ENCODE measurements around the gene CIAO2B. TPM values are rescaled to one million over a fixed set of nuclear protein-coding genes. Genes with fewer than 3 reads are reported as not detected.
A peak's percentile ranks its signal among the peaks of the same experiment; 100 is the strongest.
"Not testable (repeated sequence)": the region's sequence is repeated elsewhere in the genome, so short reads cannot be mapped to it uniquely, and the experiment has no call there.

Gene CIAO2B
- total RNA-seq, 2 experiments from 2014 or later, result 150 to 162 TPM

DNA sequence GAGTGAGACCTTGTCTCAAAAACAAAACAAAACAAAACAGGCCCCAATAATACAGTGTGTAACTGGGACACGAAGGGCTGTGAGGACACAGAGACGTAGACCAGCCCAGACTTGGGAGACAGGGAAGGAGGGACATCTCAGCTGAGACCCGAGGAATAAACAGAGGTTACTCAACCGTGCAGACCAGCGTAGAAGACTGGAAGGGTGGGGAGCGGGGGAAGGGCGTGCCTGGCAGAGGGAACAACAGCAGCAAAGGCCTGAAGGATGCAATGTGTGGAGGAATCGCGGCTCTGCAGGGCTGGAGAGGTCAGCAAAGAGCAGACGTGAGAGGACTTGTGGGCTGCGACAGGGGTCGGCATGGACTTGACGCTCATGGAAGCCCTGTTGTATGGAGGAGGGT lies 42.5 kb upstream of the CIAO2B start:
- no peak overlapping the region for H3K27ac Mint-ChIP-seq
- DNase-seq (no peak), ATAC-seq (no peak)
- peaks cover 39% of the 10 kb centered on the region for H3K4me1 Mint-ChIP-seq (ENCODE audit: low read depth)
- CTCF ChIA-PET, result interaction anchor here (0.7 to 6.2 kb wide), 24 partner anchors 11 to 207 kb away, joined by 3 to 53 read pairs (median 6); partner anchors contain the start of genes CBFB, CES3, MATCAP1 and NOL3
- H3K9me3 Mint-ChIP-seq, result no peaks in the 10 kb centered on the region
- intact Hi-C loops (cut with micrococcal nuclease), result loop anchor here (5.0 to 10.0 kb wide), 3 partner anchors 126 to 208 kb away; partner anchors contain the start of genes FBXL8, MATCAP1 and TRADD
- H3K36me3 Mint-ChIP-seq (ENCODE audit: low read depth), result no peaks in the 10 kb centered on the region
- peak overlapping the region; percentile 26 for H3K4me3 Mint-ChIP-seq
- H3K27me3 Mint-ChIP-seq, result peaks cover 4% of the 10 kb centered on the region
- TF ChIP-seq CTCF (IDR thresholded peaks at IDR 0.05), result no peak
- POLR2A ChIA-PET, result interaction anchor here (0.6 to 1.1 kb wide), 3 partner anchors 37 to 81 kb away, joined by 3 to 6 read pairs (median 3); no protein-coding TSS in a partner anchor

DNA sequence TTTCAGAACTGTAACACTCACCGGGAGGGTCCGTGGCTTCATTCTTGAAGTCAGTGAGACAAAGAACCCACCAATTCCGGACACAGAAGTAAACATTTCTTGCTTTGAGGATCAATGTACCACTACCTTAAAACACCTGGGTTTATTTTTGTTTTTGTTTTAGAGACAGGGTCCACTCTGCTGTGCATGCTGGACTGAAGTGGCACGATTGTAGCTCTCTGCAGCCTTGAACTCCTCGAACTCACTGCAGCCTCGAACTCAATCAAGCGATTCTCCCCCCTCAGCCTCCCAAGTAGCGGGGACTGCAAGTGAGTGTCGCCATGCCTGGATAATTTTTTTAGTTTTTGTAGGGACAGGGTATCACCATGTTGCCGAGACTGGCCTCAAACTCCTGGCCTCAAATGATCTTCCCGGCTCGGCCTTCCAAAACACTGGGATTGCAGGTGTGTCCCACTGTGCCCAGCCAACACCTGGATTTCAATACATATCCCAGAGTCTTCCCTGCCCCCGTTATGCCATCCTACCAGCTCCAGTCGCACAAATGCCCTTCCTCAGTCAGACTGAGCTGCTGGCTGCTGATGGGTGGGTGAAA lies 41.2 kb upstream of the CIAO2B start:
- no peak for TF ChIP-seq CTCF (IDR thresholded peaks at IDR 0.05)
- intact Hi-C loops (cut with micrococcal nuclease), result loop anchor here (5.0 to 10.0 kb wide), 3 partner anchors 127 to 209 kb away; partner anchors contain the start of genes FBXL8, MATCAP1 and TRADD
- ATAC-seq, result no peak
- POLR2A ChIA-PET, result interaction anchor here (0.9 to 1.1 kb wide), 4 partner anchors 10 to 80 kb away, joined by 3 to 6 read pairs (median 4); no protein-coding TSS in a partner anchor
- H3K27ac Mint-ChIP-seq, result peak overlapping the region; percentile 58
- H3K4me3 Mint-ChIP-seq, result peak overlapping the region; percentile 72
- no peaks in the 10 kb centered on the region for H3K9me3 Mint-ChIP-seq
- no peaks in the 10 kb centered on the region for H3K36me3 Mint-ChIP-seq (ENCODE audit: low read depth)
- H3K27me3 Mint-ChIP-seq, result peaks cover 4% of the 10 kb centered on the region
- CTCF ChIA-PET, result interaction anchor here (0.8 to 6.2 kb wide), 19 partner anchors 8 to 452 kb away, joined by 3 to 53 read pairs (median 6); partner anchors contain the start of genes CES3 and NOL3
- no peak for DNase-seq
- H3K4me1 Mint-ChIP-seq (ENCODE audit: low read depth), result peaks cover 34% of the 10 kb centered on the region

DNA sequence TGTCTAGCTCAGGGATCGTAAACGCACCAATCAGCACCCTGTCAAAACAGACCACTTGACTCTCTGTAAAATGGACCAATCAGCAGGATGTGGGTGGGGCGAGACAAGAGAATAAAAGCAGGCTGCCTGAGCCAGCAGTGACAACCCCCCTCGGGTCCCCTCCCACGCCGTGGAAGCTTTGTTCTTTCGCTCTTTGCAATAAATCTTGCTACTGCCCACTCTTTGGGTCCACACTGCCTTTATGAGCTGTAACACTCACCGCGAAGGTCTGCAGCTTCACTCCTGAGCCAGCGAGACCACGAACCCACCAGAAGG lies 40.7 kb upstream of the CIAO2B start:
- intact Hi-C loops (cut with micrococcal nuclease), result loop anchor here (5.0 to 10.0 kb wide), 3 partner anchors 127 to 210 kb away; partner anchors contain the start of genes FBXL8, MATCAP1 and TRADD
- Mint-ChIP-seq H3K4me3 (peak overlapping the region; percentile 72), H3K4me1 (ENCODE audit: low read depth) (peaks cover 31% of the 10 kb centered on the region), H3K27ac (peak overlapping the region; percentile 58)
- ChIA-PET CTCF (interaction anchor here (1.1 to 6.2 kb wide), 12 partner anchors 9 to 453 kb away, joined by 3 to 53 read pairs (median 8); partner anchors contain the start of gene CES3), POLR2A (interaction anchor here (1.0 to 1.1 kb wide), 2 partner anchors 10 to 39 kb away, joined by 3 to 5 read pairs; no protein-coding TSS in a partner anchor)
- not testable (repeated sequence) for H3K36me3 Mint-ChIP-seq (ENCODE audit: low read depth); H3K27me3 Mint-ChIP-seq; ATAC-seq; H3K9me3 Mint-ChIP-seq
- DNase-seq, result peak; percentile 82

DNA sequence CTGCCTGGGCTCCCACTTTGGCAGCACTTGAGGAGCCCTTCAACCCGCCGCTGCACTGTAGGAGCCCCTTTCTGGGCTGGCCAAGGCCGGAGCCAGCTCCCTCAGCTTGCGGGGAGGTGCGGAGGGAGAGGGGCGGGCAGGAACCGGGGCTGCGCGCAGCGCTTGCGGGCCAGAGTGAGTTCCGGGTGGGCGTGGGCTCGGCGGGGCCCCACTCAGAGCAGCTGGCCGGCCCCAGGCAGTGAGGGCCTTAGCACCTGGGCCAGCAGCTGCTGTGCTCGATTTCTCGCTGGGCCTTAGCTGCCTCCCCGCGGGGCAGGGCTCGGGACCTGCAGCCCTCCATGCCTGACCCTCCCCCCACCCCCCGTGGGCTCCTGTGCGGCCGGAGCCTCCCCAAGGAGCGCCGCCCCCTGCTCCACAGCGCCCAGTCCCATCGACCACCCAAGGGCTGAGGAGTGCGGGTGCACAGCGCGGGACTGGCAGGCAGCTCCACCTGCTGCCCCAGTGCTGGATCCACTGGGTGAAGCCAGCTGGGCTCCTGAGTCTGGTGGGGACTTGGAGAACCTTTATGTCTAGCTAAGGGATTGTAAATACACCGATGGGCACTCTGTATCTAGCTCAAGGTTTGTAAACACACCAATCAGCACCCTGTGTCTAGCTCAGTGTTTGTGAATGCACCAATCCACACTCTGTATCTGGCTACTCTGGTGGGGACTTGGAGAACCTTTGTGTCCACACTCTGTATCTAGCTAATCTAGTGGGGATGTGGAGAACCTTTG lies 40.1 kb upstream of the CIAO2B start:
- not testable (repeated sequence) for H3K27me3 Mint-ChIP-seq; H3K36me3 Mint-ChIP-seq (ENCODE audit: low read depth); DNase-seq; H3K9me3 Mint-ChIP-seq; ATAC-seq
- intact Hi-C loops (cut with micrococcal nuclease), result loop anchor here (10.0 kb wide), 1 partner anchor 210 kb away; the partner anchor contains the start of gene MATCAP1
- peaks cover 30% of the 10 kb centered on the region for H3K4me1 Mint-ChIP-seq (ENCODE audit: low read depth)
- CTCF ChIA-PET, result interaction anchor here (1.1 to 6.2 kb wide), 9 partner anchors 9 to 211 kb away, joined by 3 to 53 read pairs (median 15); partner anchors contain the start of gene CES3
- peak overlapping the region; percentile 72 for H3K4me3 Mint-ChIP-seq
- POLR2A ChIA-PET, result interaction anchor here (1.0 to 1.4 kb wide), 5 partner anchors 11 to 69 kb away, joined by 3 to 5 read pairs (median 4); partner anchors contain the start of gene CBFB
- peak overlapping the region; percentile 58 for H3K27ac Mint-ChIP-seq

DNA sequence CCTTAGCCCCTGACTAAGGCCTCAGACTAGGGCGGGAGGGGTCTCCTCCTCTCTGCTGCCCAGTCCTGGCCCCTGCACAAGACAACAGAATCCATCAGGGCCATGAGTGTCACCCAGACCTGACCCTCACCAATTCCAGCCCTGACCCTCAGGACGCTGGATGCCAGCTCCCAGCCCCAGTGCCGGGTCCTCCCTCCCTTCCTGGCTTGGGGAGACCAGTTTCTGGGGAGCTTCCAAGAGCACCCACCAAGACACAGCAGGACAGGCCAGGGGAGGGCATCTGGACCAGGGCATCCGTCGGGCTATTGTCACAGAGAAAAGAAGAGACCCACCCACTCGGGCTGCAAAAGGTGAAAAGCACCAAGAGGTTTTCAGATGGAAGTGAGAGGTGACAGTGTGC lies 39.5 kb upstream of the CIAO2B start:
- H3K27me3 Mint-ChIP-seq, result peaks cover 4% of the 10 kb centered on the region
- DNase-seq, result no peak
- ChIA-PET POLR2A (interaction anchor here (1.1 to 1.4 kb wide), 3 partner anchors 40 to 69 kb away, joined by 3 to 4 read pairs (median 4); partner anchors contain the start of gene CBFB), CTCF (interaction anchor here (1.5 to 5.2 kb wide), 3 partner anchors 13 to 182 kb away, joined by 4 to 41 read pairs (median 9); partner anchors contain the start of gene CES3)
- no peak overlapping the region for H3K27ac Mint-ChIP-seq
- no peak overlapping the region for H3K4me3 Mint-ChIP-seq
- no peaks in the 10 kb centered on the region for H3K9me3 Mint-ChIP-seq
- intact Hi-C loops (cut with micrococcal nuclease), result loop anchor here (10.0 kb wide), 1 partner anchor 211 kb away; the partner anchor contains the start of gene MATCAP1
- TF ChIP-seq CTCF (IDR thresholded peaks at IDR 0.05), result no peak
- peaks cover 24% of the 10 kb centered on the region for H3K4me1 Mint-ChIP-seq (ENCODE audit: low read depth)
- ATAC-seq, result no peak
- H3K36me3 Mint-ChIP-seq (ENCODE audit: low read depth), result no peaks in the 10 kb centered on the region

Measured in activated CD8-positive, alpha-beta T cell treated with anti-CD3 and anti-CD28 coated beads for 36 hours (primary cell).